H9 (cell line): ENCODE measurements around the gene HM13. TPM values are rescaled to one million over a fixed set of nuclear protein-coding genes. Genes with fewer than 3 reads are reported as not detected.
A peak's percentile ranks its signal among the peaks of the same experiment; 100 is the strongest.

Source experiments
- DNase-seq: peaks from one replicate; pipeline ENCODE4 v3.0.0-alpha.2; 2017
- H2AFZ ChIP-seq: one replicate; pipeline ENCODE4 v1.6.1; 2013; ENCODE audit warnings: mild to moderate bottlenecking, low read length, control low read depth, moderate library complexity
- H2AK5ac ChIP-seq: 2 replicates; pipeline ENCODE4 v1.6.1; 2013; ENCODE audit warnings: low read length, control low read depth, mixed read lengths; ENCODE audit not compliant: insufficient read length
- H2BK120ac ChIP-seq: one replicate; pipeline ENCODE4 v1.6.1; 2013; ENCODE audit warnings: low read depth, mild to moderate bottlenecking, low read length, control low read depth, inconsistent platforms; ENCODE audit not compliant: poor library complexity, severe bottlenecking
- H2BK12ac ChIP-seq: 2 replicates; pipeline ENCODE4 v1.6.1; 2013; ENCODE audit warnings: low read length, control low read depth, mixed read lengths, low read depth; ENCODE audit not compliant: insufficient read length
- H2BK15ac ChIP-seq: 2 replicates; pipeline ENCODE4 v1.6.1; 2013; ENCODE audit warnings: low read depth, low read length, control low read depth
- H2BK20ac ChIP-seq: one replicate; pipeline ENCODE4 v1.6.1; 2013; ENCODE audit warnings: low read depth, mild to moderate bottlenecking, low read length, control low read depth, inconsistent platforms; ENCODE audit not compliant: poor library complexity, severe bottlenecking
- H2BK5ac ChIP-seq: 2 replicates; pipeline ENCODE4 v1.6.1; 2013; ENCODE audit warnings: low read length, control low read depth, mixed read lengths; ENCODE audit not compliant: insufficient read length
- H3K14ac ChIP-seq: 2 replicates; pipeline ENCODE4 v1.6.1; 2013; ENCODE audit warnings: low read length, control low read depth; ENCODE audit not compliant: insufficient read depth
- H3K18ac ChIP-seq: 2 replicates; pipeline ENCODE4 v1.6.1; 2013; ENCODE audit warnings: low read depth, mild to moderate bottlenecking, mixed read lengths, low read length, control low read depth; ENCODE audit not compliant: insufficient read length
- H3K23ac ChIP-seq: 2 replicates; pipeline ENCODE4 v1.6.1; 2013; ENCODE audit warnings: low read length, control low read depth, mixed read lengths, low read depth; ENCODE audit not compliant: insufficient read length
- H3K23me2 ChIP-seq: 2 replicates; pipeline ENCODE4 v1.6.1; 2013; ENCODE audit warnings: low read depth, mild to moderate bottlenecking, mixed read lengths, low read length, control low read depth; ENCODE audit not compliant: insufficient read length, poor library complexity, severe bottlenecking
- H3K27ac ChIP-seq: 2 replicates; pipeline ENCODE4 v1.5.1; 2013; ENCODE audit warnings: low read length, control low read depth, mixed read lengths, low read depth; ENCODE audit not compliant: insufficient read length
- H3K27me3 ChIP-seq: 2 replicates; pipeline ENCODE4 v1.6.1; 2013; ENCODE audit warnings: low read length, control low read depth, inconsistent platforms; ENCODE audit not compliant: insufficient read depth
- H3K4ac ChIP-seq: 2 replicates; pipeline ENCODE4 v1.6.1; 2013; ENCODE audit warnings: low read depth, mild to moderate bottlenecking, control low read depth, inconsistent platforms, low read length, moderate library complexity
- H3K4me1 ChIP-seq: 2 replicates; pipeline ENCODE4 v1.6.1; 2013; ENCODE audit warnings: low read length, control low read depth, inconsistent platforms; ENCODE audit not compliant: insufficient read depth
- H3K4me2 ChIP-seq: 2 replicates; pipeline ENCODE4 v1.6.1; 2013; ENCODE audit warnings: low read length, control low read depth, mixed read lengths; ENCODE audit not compliant: insufficient read length, insufficient read depth
- H3K56ac ChIP-seq: 2 replicates; pipeline ENCODE4 v1.6.1; 2013; ENCODE audit warnings: low read depth, mild to moderate bottlenecking, mixed read lengths, low read length, control low read depth; ENCODE audit not compliant: insufficient read length
- H3K79me1 ChIP-seq: 2 replicates; pipeline ENCODE4 v1.6.1; 2013; ENCODE audit warnings: low read depth, mild to moderate bottlenecking, moderate library complexity, low read length, control low read depth, inconsistent platforms; ENCODE audit not compliant: insufficient read depth, poor library complexity, severe bottlenecking
- H3K79me2 ChIP-seq: 2 replicates; pipeline ENCODE4 v1.6.1; 2013; ENCODE audit warnings: low read length, control low read depth, inconsistent platforms; ENCODE audit not compliant: insufficient read depth
- H3K9ac ChIP-seq: 2 replicates; pipeline ENCODE4 v1.6.1; 2013; ENCODE audit warnings: low read length, control low read depth, mixed read lengths; ENCODE audit not compliant: insufficient read length; ENCODE audit errors: extremely low read depth
- H3K9me3 ChIP-seq: one replicate; pipeline ENCODE4 v1.6.1; 2013; ENCODE audit warnings: low read depth, low read length, inconsistent platforms; ENCODE audit not compliant: control insufficient read depth
- H3T11ph ChIP-seq: one replicate; pipeline ENCODE4 v1.6.1; 2013; ENCODE audit warnings: mild to moderate bottlenecking, low read length, control low read depth, inconsistent platforms
- H4K20me1 ChIP-seq: one replicate; pipeline ENCODE4 v1.6.1; 2013; ENCODE audit not compliant: control insufficient read depth, insufficient read length, insufficient read depth
- H4K5ac ChIP-seq: 2 replicates; pipeline ENCODE4 v1.6.1; 2013; ENCODE audit warnings: low read depth, mild to moderate bottlenecking, mixed read lengths, low read length, control low read depth; ENCODE audit not compliant: insufficient read length
- H4K8ac ChIP-seq: replicated peaks from 2 replicates; pipeline ENCODE4 v1.6.1; 2013; ENCODE audit warnings: low read length, control low read depth, mixed read lengths, low read depth; ENCODE audit not compliant: insufficient read length
- H4K91ac ChIP-seq: 2 replicates; pipeline ENCODE4 v1.6.1; 2013; ENCODE audit warnings: low read depth, mild to moderate bottlenecking, moderate library complexity, mixed read lengths, low read length, control low read depth; ENCODE audit not compliant: insufficient read length
- H3K27ac Mint-ChIP-seq, 3 experiments: 2 replicates in 2 of 3; 3 replicates in 1 of 3; pipeline ENCODE4 v1.8.0; 2020 to 2021; ENCODE audit warnings: mixed read lengths in 3 of 3, mild to moderate bottlenecking in 1 of 3, moderate library complexity in 1 of 3
- H3K27me3 Mint-ChIP-seq: 2 replicates; pipeline ENCODE4 v1.8.0; 2021; ENCODE audit warnings: low read depth, mild to moderate bottlenecking, moderate library complexity, mixed read lengths
- H3K36me3 Mint-ChIP-seq, 3 experiments: 2 replicates in 2 of 3; 3 replicates in 1 of 3; pipeline ENCODE4 v1.8.0; 2020 to 2021; ENCODE audit warnings: low read depth in 3 of 3, mixed read lengths in 3 of 3; ENCODE audit not compliant: insufficient read depth in 1 of 3
- H3K4me1 Mint-ChIP-seq, 2 experiments: 2 replicates each; pipeline ENCODE4 v1.8.0; 2020; ENCODE audit warnings: mixed read lengths in 2 of 2
- H3K4me3 Mint-ChIP-seq, 2 experiments: 2 replicates in 1 of 2; 3 replicates in 1 of 2; pipeline ENCODE4 v1.8.0; 2020 to 2021; ENCODE audit warnings: mild to moderate bottlenecking in 2 of 2, mixed read lengths in 2 of 2, moderate library complexity in 1 of 2
- H3K9me3 Mint-ChIP-seq, 2 experiments: 2 replicates in 1 of 2; 3 replicates in 1 of 2; pipeline ENCODE4 v1.8.0; 2020; ENCODE audit warnings: mild to moderate bottlenecking in 2 of 2, mixed read lengths in 2 of 2, moderate library complexity in 1 of 2
- WGBS: extraction: QIAGEN DNeasy Blood & Tissue Kit; methylation state at CpG from one replicate; pipeline ENCODE4 v1.1.7; 2013; ENCODE audit warnings: missing lambda C conversion rate, low lambda C conversion rate, mixed read lengths; ENCODE audit not compliant: insufficient read length; ENCODE audit errors: extremely low coverage; 5-methylcytosine and 5-hydroxymethylcytosine counted together
- total RNA-seq: library from RNA; stranded (reverse); gene quantifications from 2 replicates; pipeline ENCODE4 v1.2.1, GENCODE V29; 2021
- TF ChIP-seq, protein P1 (sequence below): fragments of 200-600 bp; sonication (generic); conservative IDR thresholded peaks from 3 replicates; pipeline ENCODE4 v1.8.0; 2021; ENCODE audit warnings: antibody characterized with exemption, mild to moderate bottlenecking

HM13 gene
- total RNA-seq, 1 experiment from 2014 or later: 169 TPM

DNA sequence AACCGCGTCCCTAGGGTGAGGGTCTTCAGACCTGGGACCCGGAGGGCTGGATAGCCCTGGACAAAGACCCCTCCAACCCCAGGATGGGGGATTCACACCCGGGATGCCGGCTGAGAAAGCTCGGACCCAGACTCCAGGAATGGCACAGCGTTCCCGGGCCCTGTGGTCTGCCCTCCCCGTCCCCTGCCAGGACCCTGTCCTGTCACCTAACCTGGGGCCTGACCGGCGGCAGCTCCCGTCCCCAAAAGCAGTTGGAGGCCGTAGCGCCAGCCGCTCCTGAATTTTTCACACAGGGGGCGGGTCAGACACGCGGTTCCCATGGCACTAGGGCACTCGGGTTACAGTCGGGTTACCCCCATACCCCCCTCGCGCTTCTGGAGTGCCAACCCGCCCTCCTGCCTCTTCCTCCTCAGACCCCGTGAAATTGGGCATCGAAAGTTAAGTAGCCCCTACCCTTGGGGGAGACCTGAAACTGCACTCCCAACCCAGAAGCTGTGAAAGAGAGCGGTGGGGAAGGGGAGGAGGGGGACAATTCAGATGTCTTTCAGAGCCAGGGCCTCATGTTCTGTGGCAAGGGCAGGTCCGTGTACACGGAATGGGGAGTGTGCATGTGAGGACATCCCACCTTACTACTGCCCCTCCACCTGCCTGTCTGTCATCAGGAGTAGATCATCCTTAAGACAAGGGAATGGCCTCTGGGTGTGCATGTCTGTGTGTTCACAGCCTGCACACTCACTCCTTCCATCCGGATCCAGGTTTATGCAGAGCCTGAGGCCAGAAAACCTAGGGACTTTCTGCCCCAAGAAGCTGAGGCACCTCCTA, 38.6 kb upstream of the HM13 start:
- Histone ChIP-seq H3K23ac (no peak overlapping the region), H2BK120ac (no peak overlapping the region), H3K4me2 (no peak overlapping the region), H3K23me2 (no peaks in the 10 kb centered on the region), H3K27ac (no peak overlapping the region), H3K79me1 (no peaks in the 10 kb centered on the region), H3K79me2 (no peaks in the 10 kb centered on the region), H3K9ac (no peak overlapping the region), H3K9me3 (peaks cover 65% of the 10 kb centered on the region), H3K56ac (no peak overlapping the region), H2BK15ac (no peak overlapping the region), H3T11ph (no peak overlapping the region), H4K91ac (no peak overlapping the region), H2BK12ac (no peak overlapping the region), H2AFZ (no peak overlapping the region), H2AK5ac (no peak overlapping the region), H4K5ac (no peak overlapping the region), H2BK20ac (no peak overlapping the region), H4K8ac (no peak overlapping the region), H3K14ac (no peak overlapping the region), H3K18ac (no peak overlapping the region), H4K20me1 (no peaks in the 10 kb centered on the region), H3K4ac (no peak overlapping the region), H3K4me1 (no peaks in the 10 kb centered on the region), H3K27me3 (no peaks in the 10 kb centered on the region), H2BK5ac (no peak overlapping the region)
- WGBS: no CpG with 5 or more reads among the region's 29 CpGs
- peak overlapping the region in 1 of 2 experiments; percentile 12; a peak in 2 of 5 replicates for H3K4me3 Mint-ChIP-seq
- no peak overlapping the region for H3K27ac Mint-ChIP-seq
- DNase-seq: no peak
- peaks cover 23% of the 10 kb centered on the region for H3K27me3 Mint-ChIP-seq
- peaks cover 10 to 50% (median 17%) of the 10 kb centered on the region in 3 experiments; a peak in 6 of 7 replicates for H3K36me3 Mint-ChIP-seq
- TF ChIP-seq, protein P1, sequence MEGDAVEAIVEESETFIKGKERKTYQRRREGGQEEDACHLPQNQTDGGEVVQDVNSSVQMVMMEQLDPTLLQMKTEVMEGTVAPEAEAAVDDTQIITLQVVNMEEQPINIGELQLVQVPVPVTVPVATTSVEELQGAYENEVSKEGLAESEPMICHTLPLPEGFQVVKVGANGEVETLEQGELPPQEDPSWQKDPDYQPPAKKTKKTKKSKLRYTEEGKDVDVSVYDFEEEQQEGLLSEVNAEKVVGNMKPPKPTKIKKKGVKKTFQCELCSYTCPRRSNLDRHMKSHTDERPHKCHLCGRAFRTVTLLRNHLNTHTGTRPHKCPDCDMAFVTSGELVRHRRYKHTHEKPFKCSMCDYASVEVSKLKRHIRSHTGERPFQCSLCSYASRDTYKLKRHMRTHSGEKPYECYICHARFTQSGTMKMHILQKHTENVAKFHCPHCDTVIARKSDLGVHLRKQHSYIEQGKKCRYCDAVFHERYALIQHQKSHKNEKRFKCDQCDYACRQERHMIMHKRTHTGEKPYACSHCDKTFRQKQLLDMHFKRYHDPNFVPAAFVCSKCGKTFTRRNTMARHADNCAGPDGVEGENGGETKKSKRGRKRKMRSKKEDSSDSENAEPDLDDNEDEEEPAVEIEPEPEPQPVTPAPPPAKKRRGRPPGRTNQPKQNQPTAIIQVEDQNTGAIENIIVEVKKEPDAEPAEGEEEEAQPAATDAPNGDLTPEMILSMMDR: no peak
- no peaks in the 10 kb centered on the region for H3K4me1 Mint-ChIP-seq
- H3K9me3 Mint-ChIP-seq: peaks cover 71 to 77% of the 10 kb centered on the region in 2 experiments
